Lung microvascular endothelial cell (primary cell): Measurements from ENCODE around the gene FPR2. TPM values are rescaled to one million over a fixed set of nuclear protein-coding genes. Genes with fewer than 3 reads are reported as not detected.

ENCODE experiments used
- DNase-seq, 2 donors: peaks; one replicate each; pipeline versions ENCODE4 v3.0.0 to v3.0.0-alpha.2; 2010; ENCODE audit warnings: low read depth in 2 of 2
- total RNA-seq: library from RNA; depleted of rRNA; stranded (reverse); fragments of >200 nt; gene quantifications from 2 replicates; pipeline ENCODE4 v1.2.1, GENCODE V29; 2014

FPR2 gene
- total RNA-seq, 1 donor from 2014 or later = not detected

DNA sequence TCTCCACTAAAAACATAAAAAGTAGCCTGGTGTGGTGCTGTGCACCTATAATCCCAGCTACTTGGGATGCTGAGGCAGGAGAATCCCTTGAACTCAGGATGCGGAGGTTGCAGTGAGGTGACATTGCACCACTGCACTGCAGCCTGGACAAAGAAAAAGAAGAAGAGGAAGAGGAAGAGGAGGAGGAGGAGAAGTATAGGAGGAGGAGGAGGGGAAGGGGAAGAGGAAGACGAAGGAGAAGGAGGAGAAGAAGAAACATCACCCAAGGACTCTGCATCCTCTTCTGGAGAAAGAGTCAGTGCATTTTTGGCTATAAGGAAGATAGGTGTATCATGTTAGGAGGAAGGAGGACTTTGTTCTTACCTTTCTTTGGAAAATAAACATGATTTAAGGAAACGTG, 21.0 kb downstream of the FPR2 start:
- no peak for DNase-seq

- DNase-seq = peak; percentile 8 to 36
Measured at GRCh38 chr19:51783372-51783771, 22.4 kb downstream of the FPR2 start.

- DNase-seq = no peak
Measured at GRCh38 chr19:51784109-51784785, 23.3 kb downstream of the FPR2 start.

GRCh38 chr19:51784922-51785690, 24.1 kb downstream of the FPR2 start:
- DNase-seq = peak in 1 of 2 donors; percentile 42

DNA sequence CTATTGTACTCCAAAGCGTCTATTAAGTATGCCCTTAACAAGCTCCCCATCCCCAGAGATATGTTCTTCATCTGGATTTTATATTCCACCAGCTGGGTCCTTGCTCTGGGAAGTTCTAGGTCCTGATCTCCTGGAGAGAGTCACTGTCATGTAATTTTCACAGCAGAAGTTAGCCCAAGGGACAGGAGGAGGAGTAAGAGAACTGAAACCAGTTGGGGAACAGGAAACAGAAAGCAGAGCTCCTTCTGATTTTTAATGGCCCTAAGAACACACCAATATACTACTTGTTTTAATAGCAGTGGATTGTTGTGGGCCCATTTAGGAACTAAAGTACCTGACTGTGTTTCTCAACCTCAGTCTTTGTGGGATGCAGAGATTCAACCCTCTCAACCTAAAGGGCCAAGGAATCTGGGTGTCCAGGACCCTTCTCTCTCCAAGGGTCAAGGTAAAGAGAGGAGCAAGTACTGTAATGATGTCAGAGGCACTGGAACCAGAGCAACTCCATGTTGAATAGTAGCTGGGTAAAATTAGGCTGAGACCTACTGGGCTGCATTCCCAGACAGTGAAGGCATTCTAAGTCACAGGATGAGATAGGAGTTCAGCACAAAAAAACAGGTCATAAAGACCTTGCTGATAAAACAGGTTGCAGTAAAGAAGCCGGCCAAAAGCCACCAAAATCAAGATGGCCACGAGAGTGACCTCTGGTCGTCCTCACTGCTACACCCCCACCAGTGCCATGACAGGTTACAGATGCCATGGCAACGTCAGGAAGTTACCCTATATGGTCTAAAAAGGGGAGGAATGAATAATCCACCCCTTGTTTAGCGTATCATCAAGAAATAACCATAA, 25.9 kb downstream of the FPR2 start:
- no peak for DNase-seq

DNA sequence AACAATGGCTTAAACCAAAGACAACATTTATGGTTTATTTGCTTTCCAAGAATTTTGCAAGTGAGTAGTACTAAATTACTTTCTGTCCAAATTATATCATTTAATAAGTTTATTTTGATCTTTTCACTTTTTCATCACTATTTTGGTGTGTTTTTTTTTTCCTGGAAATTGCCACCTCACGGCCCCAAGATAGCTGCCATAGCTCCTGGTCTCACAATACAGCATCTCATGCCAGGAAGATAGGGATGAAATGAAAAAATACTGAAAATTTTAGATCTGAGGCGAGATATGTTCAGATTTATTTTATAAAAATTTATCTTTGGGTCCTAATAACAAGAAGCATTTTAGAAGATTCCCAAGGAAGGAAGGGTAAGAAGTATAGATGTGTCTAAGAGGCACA, 27.0 kb downstream of the FPR2 start:
- DNase-seq = no peak

DNA sequence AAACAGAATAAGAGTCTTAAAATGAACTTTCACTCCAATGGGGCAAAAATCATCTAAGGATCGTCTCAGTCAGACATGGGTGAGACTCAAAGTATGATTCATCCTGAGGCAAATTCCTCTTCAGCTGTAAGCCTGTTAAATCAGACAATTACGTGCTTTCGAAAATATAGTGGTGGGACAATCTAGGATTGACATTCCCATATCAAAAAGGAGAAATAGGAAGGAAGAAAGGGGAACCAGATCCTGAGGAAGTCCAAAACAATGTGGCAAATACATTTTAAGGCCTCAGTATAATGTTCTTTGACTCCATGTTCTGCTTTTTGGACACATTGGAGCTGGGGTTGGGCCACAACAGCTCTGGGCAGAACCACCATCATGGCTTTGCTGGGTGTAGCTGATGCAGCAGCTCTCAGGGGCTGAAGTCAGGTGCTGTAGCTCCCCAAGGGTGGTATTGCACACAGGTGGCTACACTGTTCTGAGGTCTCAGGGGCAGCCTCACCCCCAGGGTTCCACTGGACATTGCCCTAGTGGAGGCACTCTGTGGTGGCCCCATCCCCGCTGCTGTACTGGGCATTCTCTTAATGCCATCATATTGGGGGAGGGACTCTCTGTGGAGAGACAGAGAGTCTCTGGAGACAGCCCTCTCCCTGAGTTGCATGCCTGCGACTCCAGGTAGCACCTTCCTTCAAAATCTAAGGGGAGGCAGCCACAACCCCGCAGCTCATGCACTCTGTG, 28.2 kb downstream of the FPR2 start:
- DNase-seq = peak in 1 of 2 donors; percentile 6

DNA sequence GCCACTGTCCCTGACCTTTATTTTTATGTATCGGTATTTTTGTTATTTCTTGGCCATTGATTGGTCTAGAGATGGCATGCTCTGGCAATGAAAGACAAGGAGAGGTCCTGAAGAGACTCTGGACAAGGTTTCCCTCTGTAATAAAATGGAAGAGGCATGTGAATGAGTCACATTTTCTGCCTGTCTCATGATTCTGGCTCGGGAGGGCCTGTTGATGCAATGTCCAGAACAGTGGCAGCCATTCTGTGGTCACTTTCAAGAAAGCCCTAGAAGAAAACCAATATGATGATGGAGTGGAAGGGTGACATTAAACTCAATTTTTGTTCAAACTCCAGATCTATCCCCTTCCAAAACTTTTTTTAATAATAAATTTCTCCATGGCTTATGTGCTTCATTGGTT, 32.0 kb downstream of the FPR2 start:
- DNase-seq = no peak

DNA sequence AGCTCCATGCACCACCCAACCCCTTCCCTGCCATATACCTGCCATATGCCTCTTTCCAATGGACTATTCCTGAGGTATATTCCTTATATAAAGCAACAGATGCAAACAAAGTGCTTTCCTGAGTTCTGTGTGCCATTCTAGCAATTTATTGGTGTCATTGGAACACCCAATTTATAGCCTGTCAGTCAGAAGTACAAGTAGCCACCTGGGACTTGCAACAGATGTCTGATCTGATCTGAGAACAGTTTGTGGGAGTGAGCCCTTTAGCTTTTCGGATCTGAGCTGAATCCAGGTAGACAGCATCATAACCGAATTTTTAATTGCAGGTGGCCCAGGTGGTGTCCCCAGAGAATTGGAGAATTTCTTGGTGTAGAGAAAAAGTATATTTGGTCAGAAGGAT, 33.0 kb downstream of the FPR2 start:
- no peak for DNase-seq

DNA sequence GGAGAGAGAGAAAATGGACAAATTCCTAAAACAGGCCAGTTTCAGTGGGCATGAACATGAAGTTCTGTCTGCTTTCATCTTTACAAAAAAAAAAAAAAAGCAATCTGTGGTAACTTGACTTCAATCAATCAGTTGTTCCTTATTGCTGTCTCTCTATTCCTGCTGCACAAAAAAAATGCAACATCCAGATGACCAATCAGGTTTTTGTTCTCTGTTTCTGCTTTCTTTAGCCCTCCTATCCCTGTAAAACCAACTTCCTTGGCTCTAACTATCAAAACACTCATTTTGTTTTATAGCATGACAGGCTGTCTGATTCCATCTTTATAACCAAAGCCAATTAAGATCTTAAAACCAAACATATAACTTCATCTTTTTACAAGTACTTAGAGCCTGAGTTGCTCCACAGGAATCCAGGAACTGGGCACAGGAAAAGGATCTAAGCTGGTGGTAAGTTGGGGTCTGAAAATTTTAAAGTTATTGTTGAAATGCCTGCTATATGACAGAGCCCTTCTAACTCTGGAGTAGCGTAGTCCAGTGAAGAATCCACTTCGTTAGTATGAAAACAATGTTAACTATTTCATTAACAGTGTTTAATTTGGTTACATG, 34.0 kb downstream of the FPR2 start, which contains the start of gene FPR3:
Gene FPR3 (plus strand): TSS at position 273 of the 606 bp plus-strand sequence. CDS start 28,592 bp downstream, outside the sequence.
- no peak for DNase-seq

GRCh38 chr19:51796195-51796679, 35.3 kb downstream of the FPR2 start:
- no peak for DNase-seq

DNA sequence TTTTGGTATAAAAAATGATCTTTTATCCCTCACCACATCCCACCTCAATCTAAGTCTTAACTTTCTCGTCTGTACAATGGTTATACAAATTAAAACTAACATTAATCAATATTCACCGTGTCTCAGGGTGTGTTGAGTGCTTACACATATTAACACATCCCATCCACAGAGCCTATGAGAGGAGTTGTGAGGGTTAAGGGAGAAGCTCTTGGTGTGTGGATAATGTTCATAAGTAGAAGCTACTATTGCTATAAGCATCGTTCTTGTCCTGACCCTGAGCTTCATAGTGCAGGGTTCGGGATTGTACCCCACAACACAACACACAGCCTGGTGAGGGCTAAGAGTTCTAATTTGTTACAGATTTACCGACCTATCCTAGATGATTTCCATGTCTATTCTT, 36.5 kb downstream of the FPR2 start:
- no peak for DNase-seq

- no peak for DNase-seq
Measured at GRCh38 chr19:51798062-51798461, 37.1 kb downstream of the FPR2 start.

- DNase-seq = peak; percentile 96 to 99
Measured at GRCh38 chr19:51799034-51799773, 38.2 kb downstream of the FPR2 start.

DNA sequence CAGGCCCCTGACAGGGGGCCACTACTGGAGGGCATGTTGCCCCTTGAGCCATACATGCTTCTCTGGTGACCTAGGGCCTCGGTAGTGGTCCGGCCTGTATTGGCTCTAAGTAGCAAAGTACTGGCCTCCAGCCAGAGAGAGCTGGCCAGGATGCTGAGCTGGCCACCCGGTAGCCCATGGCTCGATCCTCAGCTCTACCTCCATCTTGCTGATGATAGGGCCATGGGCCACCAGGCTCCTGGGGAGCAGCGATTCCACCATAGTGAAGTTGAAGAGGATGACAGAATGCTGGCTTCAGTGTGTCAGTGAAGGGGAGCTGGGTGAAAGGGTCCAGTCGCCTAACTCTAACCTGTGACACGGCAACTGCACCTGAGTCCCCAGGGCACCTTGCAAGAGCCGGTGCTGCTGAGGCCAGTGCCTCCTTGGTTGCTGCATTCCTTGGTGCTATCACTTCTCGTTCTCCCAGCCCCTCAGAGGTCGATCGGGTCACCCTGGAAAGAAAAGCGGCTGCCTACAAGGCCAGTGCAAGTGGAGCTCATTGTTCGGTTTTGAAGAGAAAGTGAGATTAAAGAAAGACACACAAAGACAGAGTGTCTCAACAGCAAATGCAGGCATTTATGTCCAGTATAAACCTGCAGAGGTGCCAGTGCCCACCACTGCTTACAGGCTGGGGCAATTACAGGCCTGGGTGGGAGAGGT, 38.9 kb downstream of the FPR2 start:
- DNase-seq = no peak

GRCh38 chr19:51800473-51801244, 39.7 kb downstream of the FPR2 start:
- peak; percentile 42 to 98 for DNase-seq

- DNase-seq = no peak
Measured at GRCh38 chr19:51802775-51803174, 41.8 kb downstream of the FPR2 start.

DNA sequence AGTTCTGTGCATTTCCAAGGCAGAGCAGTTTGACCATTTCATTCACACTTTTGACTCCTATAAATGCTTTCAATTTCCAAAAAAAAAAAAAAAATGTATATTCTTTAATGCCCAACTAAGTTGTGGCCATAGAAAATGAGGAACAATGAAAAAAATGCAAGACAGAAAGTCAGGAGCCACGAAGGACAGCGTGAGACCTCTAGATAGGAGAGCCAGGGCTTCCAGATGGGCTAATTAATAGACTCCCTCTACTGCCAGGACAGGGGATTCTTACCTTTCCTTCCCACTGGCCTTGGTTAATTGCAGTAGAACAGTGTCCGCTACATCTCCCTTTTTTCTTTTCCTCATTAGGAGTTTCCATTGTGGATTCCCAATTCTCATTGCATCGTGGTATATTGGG, 42.5 kb downstream of the FPR2 start:
- no peak for DNase-seq

DNA sequence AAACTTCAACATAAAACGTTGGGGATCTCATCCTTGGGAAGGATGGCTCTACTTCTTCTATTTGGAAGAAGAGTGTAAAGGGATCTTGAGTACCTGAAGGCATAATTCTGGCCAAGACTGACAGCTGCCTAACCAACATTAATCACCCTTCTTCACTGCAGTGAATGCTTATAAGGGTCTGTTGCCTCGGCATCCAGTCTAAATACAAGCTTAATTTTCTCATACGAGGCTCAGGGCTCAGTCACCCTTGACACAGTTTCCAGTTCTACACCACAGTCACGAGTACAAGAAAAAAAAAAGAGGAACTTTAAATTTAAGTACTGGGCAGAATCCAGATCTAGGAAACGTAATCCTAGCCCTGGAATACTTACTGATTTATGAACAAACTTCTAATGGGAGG, 43.0 kb downstream of the FPR2 start:
- DNase-seq = no peak
